Stimulated activated CD8-positive, alpha-beta memory T cell treated with anti-CD3 and anti-CD28 coated beads, Interleukin-4, amount 100 ng/mL, for 48 hours (primary cell): Measurements from ENCODE around the gene PDE4B.

Source experiments
- DNase-seq: peaks from one replicate; pipeline ENCODE4 v3.0.0-alpha.2; 2020

Gene PDE4B

GRCh38 chr1:66246351-66247269 lies 453.9 kb downstream of the PDE4B start:
- no peak for DNase-seq

DNA sequence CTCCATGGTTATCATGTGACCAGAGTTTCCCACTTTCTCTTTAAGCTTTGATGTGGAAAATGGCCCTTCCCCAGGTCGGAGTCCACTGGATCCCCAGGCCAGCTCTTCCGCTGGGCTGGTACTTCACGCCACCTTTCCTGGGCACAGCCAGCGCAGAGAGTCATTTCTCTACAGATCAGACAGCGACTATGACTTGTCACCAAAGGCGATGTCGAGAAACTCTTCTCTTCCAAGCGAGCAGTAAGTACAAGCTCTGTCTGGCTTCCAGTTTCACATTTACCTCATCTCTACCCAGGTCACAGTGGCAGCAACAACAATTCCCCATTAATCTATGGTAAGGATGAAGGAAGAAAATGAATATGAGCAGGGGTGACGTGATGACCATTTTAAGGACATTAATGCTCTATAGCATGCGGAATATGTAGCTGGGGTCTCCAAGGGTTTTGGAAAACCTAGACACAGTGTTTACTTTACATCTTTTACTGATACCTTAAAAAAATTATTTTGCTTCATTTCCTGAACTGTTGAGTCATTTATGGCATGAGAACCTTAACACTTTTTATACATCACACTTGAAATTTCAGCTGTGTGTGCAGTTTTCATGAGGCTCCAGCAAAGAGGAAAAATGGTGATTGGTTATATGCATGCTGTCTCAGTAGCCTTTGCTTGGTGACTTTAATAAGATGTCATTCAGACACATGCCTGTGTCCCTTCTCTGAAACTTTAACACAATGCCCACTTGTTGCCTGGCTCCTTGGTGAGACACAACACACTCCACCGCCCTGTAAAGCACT lies 454.9 kb downstream of the PDE4B start:
- DNase-seq, result no peak

GRCh38 chr1:66248257-66248656 lies 455.6 kb downstream of the PDE4B start:
- no peak for DNase-seq

DNA sequence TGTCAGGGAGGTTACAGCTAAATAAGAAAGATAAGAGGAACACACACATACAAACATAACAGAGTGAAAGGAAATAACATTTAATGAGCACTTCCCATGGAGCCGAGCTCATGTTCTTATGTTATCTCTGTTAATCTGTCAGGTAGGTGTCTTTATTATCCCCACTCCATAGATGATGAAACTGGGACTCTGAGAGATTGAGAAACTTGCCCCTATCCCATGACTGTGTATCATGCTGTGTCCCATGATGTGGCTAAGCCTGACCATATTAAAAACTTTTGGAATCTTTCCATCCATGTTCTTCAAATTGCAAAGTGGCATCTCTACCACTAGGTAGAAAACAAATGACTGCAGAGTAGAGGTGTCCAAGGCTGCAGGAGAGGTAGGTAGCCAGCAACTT lies 456.1 kb downstream of the PDE4B start:
- no peak for DNase-seq

- no peak for DNase-seq
Observed at GRCh38 chr1:66250075-66250474, 457.4 kb downstream of the PDE4B start.

GRCh38 chr1:66250478-66250877 lies 457.8 kb downstream of the PDE4B start:
- DNase-seq, result no peak

- DNase-seq, result no peak
Observed at GRCh38 chr1:66251546-66251945, 458.9 kb downstream of the PDE4B start.

DNA sequence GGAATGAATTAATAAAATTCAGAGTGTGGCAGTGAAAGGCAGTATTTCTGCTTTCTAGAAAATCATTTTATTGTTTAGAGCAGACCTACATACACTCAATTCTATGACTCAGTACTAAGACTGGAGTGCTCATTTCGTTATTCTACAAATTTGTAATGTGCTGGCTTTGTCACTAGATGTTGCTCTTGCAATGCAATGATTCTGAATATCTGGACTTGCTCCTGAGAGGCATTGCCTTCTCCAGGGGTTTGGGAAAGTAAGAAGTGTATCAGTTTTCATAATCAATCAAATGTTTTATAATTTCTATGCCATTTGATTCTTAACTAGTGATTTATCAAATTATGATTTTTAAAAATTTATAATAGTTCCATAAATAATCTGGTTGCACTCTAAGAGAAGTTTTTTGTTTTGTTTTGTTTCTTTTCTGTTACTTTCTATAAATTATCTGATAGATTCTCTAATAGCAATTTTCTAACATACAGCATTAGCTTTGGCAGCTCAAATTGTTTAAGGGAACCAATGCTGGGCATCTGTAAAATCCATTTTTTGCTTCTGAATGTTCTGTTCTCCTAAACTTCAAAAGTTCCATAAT lies 460.7 kb downstream of the PDE4B start:
- no peak for DNase-seq

DNA sequence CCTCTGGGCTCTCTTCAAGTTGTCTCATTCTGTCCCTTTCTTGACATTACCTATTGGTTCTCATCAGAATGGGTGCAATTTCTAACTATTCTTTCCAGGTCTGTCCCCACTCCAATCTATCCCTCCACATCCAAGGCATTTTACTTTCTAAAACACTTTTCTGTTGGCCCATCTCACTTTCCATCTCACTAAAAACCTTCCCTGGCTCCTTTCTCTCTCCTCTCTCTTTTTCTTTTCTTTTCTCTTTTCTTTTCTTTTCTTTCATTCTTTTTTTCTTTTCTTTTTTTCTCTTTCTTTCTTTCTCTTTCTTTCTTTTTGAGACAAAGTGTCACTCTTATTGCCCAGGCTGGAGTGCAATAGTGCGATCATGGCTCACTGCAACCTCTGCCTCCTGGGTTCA lies 462.1 kb downstream of the PDE4B start:
- DNase-seq, result no peak

- no peak for DNase-seq
Observed at GRCh38 chr1:66256629-66257572, 464.2 kb downstream of the PDE4B start.

DNA sequence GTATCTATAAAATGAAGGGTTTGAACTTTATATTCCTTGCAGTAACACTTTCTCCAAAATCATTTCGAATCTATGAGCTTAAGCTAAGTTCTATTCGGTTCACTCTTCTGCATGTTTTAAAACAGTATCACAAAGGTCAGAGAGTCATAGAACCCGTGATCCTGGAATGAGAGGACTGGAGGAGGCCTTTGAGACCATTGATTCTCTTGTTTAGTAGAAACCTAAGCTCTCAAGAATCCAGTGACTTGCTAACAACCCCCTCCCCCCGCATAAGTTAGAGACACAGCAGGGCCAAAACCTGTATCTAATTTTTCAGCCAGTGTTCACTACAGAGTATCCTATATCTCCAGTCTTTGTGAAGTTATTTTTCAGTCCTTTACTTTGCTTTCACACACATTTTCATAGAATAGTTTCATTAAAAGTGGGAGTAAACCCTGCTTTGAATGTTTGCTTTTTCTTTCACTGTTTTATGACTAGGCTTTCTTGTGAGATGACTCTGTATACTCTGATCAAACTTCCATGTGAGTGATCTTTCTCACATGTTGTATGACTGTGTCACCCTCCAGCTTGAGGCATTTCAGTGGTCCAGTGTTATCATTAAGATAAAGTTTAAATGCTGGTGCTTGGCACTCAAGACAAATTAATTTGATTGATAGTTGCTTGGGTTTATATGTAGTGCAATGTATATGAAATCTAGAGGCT lies 465.9 kb downstream of the PDE4B start:
- DNase-seq, result no peak

GRCh38 chr1:66261364-66261763 lies 468.7 kb downstream of the PDE4B start:
- no peak for DNase-seq

- DNase-seq, result no peak
Observed at GRCh38 chr1:66262208-66262963, 469.7 kb downstream of the PDE4B start.

GRCh38 chr1:66265268-66265667 lies 472.6 kb downstream of the PDE4B start:
- no peak for DNase-seq

DNA sequence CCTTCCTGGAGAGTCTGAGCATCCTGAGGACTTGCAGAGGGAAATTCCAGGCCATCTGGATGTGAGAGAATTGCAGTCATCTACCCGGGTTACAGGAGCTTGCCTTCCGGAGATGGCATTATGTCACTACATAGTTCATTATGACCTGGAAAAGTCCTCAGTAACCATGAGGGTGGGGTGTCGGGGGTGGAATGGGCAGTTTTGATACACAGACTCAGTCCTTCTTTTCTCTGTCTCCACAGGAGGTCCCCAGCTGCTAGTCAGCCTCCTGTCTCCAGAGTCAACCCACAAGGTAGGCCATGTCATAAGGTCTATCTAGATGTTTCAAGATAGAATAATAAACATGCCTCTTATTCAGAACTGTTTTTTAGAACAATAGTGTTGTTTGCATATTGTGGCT lies 473.1 kb downstream of the PDE4B start:
- no peak for DNase-seq

DNA sequence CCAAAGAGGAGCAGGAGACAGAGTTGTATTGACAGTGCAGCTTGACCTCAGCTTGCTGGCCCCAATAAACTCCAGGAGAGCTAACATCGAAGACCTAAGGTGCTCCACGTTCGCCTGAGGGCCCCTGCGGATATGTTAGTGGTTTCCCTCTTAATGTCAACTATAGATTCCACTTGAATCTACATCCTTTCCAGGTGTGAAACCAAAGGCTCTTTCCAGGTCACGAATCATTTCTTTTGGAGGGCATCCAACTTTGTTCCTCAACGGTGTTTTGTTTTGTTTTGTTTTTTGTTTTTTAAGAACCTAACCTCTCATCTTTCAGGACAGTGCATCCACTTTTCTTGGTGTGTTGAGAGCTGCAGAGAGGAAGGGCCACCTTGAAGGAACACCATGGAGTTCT lies 473.7 kb downstream of the PDE4B start:
- no peak for DNase-seq

DNA sequence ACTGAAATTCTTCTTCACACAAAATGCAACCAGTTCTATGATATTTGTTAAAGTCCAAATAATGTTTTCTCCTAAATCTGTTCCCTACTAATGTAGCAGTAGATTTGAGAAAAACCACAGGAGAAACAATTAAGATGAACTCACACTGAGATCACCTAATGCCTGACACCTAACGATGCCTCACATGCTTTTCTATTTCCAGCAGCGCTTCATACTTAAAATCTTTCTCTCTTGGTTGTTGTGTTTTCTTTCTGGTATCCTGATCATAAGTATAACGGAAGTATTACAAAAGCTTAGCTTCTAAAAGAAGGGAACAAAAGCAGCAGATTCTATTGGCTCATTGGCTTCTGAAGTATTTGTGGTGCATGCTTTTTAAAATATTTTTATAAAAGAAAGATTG lies 474.1 kb downstream of the PDE4B start:
- DNase-seq, result no peak

DNA sequence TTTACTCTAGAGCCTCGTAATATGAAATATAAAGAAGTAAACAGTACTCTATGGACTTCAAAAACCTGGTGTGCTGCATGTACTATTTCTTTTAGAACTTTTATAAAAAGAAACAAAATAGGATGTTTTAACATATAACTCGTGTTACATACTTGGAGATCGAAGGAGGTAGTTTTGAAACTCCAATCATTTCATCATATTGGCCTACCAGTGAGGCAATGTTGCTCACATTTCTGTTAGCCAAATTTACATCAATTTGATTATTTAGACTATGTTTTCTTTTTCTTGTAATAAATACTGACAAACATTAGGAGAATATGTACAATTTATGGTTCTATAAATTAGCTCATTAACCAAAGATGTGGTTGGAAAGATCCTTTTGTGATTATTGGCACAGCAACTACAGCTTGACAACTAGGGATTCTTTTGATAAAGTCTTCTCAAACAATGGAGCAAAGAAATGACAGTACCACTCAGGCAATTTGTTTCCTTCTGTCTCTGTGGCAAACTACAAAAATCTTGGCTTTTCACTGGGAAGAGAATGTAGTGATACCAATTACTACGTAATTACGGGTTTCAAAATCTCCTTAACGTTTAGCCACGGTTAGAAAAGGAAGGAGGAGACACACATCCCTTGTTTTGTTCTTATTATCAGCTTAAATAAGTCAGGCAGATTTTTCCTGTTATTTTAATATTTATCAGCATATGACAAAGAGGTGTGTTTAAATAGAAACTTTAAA lies 474.7 kb downstream of the PDE4B start:
- DNase-seq, result no peak

GRCh38 chr1:66269222-66269621 lies 476.5 kb downstream of the PDE4B start:
- DNase-seq, result no peak

- no peak for DNase-seq
Observed at GRCh38 chr1:66270119-66270812, 477.6 kb downstream of the PDE4B start.
